Ishikawa (cell line): ENCODE measurements around the gene VANGL2.

Experiments
- CEBPB ChIP-seq: IDR thresholded peaks from 2 replicates; pipeline ENCODE4 v1.6.1; 2012
- CREB1 ChIP-seq: IDR thresholded peaks from 2 replicates; pipeline ENCODE4 v1.6.1; 2012; ENCODE audit warnings: low read depth
- EGR1 ChIP-seq: IDR thresholded peaks from 2 replicates; pipeline ENCODE4 v1.6.1; 2012
- EP300 ChIP-seq: IDR thresholded peaks from 2 replicates; pipeline ENCODE4 v1.6.1; 2012; ENCODE audit warnings: borderline replicate concordance
- FOXM1 ChIP-seq: IDR thresholded peaks from 2 replicates; pipeline ENCODE4 v1.6.1; 2012; ENCODE audit warnings: low read depth, borderline replicate concordance
- MAX ChIP-seq: IDR thresholded peaks from 2 replicates; pipeline ENCODE4 v1.6.1; 2012
- NFIC ChIP-seq: IDR thresholded peaks from 2 replicates; pipeline ENCODE4 v1.6.1; 2012
- RAD21 ChIP-seq: IDR thresholded peaks from 2 replicates; pipeline ENCODE4 v1.6.1; 2012; ENCODE audit warnings: low read depth
- REST ChIP-seq: IDR thresholded peaks from 2 replicates; pipeline ENCODE4 v1.6.1; 2012; ENCODE audit warnings: low read depth, mild to moderate bottlenecking
- TAF1 ChIP-seq: IDR thresholded peaks from 2 replicates; pipeline ENCODE4 v1.6.1; 2012; ENCODE audit warnings: low read depth, mild to moderate bottlenecking
- TCF12 ChIP-seq: IDR thresholded peaks from 2 replicates; pipeline ENCODE4 v1.6.1; 2012; ENCODE audit warnings: low read depth
- TEAD4 ChIP-seq: IDR thresholded peaks from 2 replicates; pipeline ENCODE4 v1.6.1; 2012
- USF1 ChIP-seq: IDR thresholded peaks from 2 replicates; pipeline ENCODE4 v1.6.1; 2012
- YY1 ChIP-seq: IDR thresholded peaks from 2 replicates; pipeline ENCODE4 v1.6.1; 2012; ENCODE audit warnings: low read depth
- ZBTB7A ChIP-seq: IDR thresholded peaks from 2 replicates; pipeline ENCODE4 v1.6.1; 2012; ENCODE audit warnings: low read depth

Gene VANGL2

GRCh38 chr1:160400223-160400645, at the start of gene VANGL2:
VANGL2 (plus strand) TSS chr1:160400564; CDS start chr1:160415838, 15,274 bp downstream.
- TF ChIP-seq TCF12 (peak; percentile 69; the same call in 1 of the 2 replicates), NFIC (0 out of 2 replicates have a peak, but pooled peaks have one; percentile 20), USF1 (peak; percentile 43), YY1 (peak; percentile 77), TEAD4 (no peak), EP300 (peak; percentile 99), CREB1 (no peak), FOXM1 (no peak), CEBPB (no peak), RAD21 (no peak; the same call in 1 of the 2 replicates), EGR1 (peak; percentile 23; the same call in 1 of the 2 replicates), TAF1 (peak; percentile 59; the same call in 1 of the 2 replicates), ZBTB7A (peak; percentile 46), REST (no peak), MAX (peak; percentile 47; the same call in 1 of the 2 replicates)

- TF ChIP-seq RAD21: no peak
- no peak for TF ChIP-seq YY1
- no peak for TF ChIP-seq EGR1
- TF ChIP-seq MAX: no peak
- no peak for TF ChIP-seq CREB1
- TF ChIP-seq TAF1: no peak
- TF ChIP-seq CEBPB: no peak
- no peak for TF ChIP-seq REST
- TF ChIP-seq ZBTB7A: no peak
- TF ChIP-seq TCF12: no peak
- no peak for TF ChIP-seq TEAD4
- TF ChIP-seq USF1: no peak
- TF ChIP-seq FOXM1: no peak
Measured at GRCh38 chr1:160351629-160352028, 48.7 kb upstream of the VANGL2 start.

GRCh38 chr1:160352555-160352954, 47.8 kb upstream of the VANGL2 start:
- TF ChIP-seq USF1 (no peak), CEBPB (no peak), CREB1 (no peak), RAD21 (no peak), TCF12 (no peak), TAF1 (no peak), FOXM1 (no peak), TEAD4 (no peak), MAX (no peak), EGR1 (no peak), EP300 (no peak), REST (no peak)

GRCh38 chr1:160353223-160353622, 47.1 kb upstream of the VANGL2 start:
- TF ChIP-seq MAX (no peak), TEAD4 (no peak), USF1 (no peak), YY1 (no peak), EGR1 (no peak), TCF12 (no peak), EP300 (no peak), FOXM1 (no peak), ZBTB7A (no peak), CEBPB (no peak), CREB1 (no peak), NFIC (no peak)
